H1 (cell line): Measurements from ENCODE around the gene APOBEC3G. TPM values are rescaled to one million over a fixed set of nuclear protein-coding genes. Genes with fewer than 3 reads are reported as not detected.

ENCODE experiments used
- ATF3 ChIP-seq: IDR thresholded peaks from 2 replicates; pipeline ENCODE4 v1.6.1; 2011; ENCODE audit warnings: low read depth, mild to moderate bottlenecking, low read length; ENCODE audit not compliant: insufficient read depth
- JUND ChIP-seq: IDR thresholded peaks from 2 replicates; pipeline ENCODE4 v1.6.1; 2011; ENCODE audit warnings: mild to moderate bottlenecking, improper control_type of control experiment, low read length
- polyA plus RNA-seq, 7 experiments: library from polyadenylated mRNA; depleted of rRNA in 3 of 7; stranded (reverse) in 5 of 7; unstranded in 2 of 7; fragments of >200 nt in 5 of 7; fragments of 200-250 nt in 2 of 7; gene quantifications; 1 replicate in 5 of 7; 2 replicates in 1 of 7; 4 replicates in 1 of 7; pipeline versions ENCODE4 v1.2.1 to v1.2.3, GENCODE V29; 2011 to 2013; ENCODE audit warnings: missing spikeins in 2 of 7, mixed read lengths in 2 of 7
- total RNA-seq: library from RNA; stranded (reverse); fragmentation: NEBNext Ultra II Directional; extraction: Animal tissue kit (Norgen Biotek cat#: 25700); gene quantifications from 2 replicates; pipeline ENCODE4 v1.2.1, GENCODE V29; 2021

Gene APOBEC3G
- total and polyA plus RNA-seq, 2 of the 8 experiments (the other 6 are each of a cell fraction or from before 2014, with no cell fraction given): 1.7 to 2.0 TPM

GRCh38 chr22:39106326-39106725, 29.3 kb downstream of the APOBEC3G start (continued):
- no peak for TF ChIP-seq JUND
- no peak for TF ChIP-seq ATF3
